Femur (tissue), 1 donor: Measurements from ENCODE around the gene PDE1C.
"Not testable (repeated sequence)": the region's sequence is repeated elsewhere in the genome, so short reads cannot be mapped to it uniquely, and the experiment has no call there.

Experiments
- DNase-seq: peaks from one replicate; pipeline ENCODE4 v3.0.0-alpha.2; 2017

Gene PDE1C

DNA sequence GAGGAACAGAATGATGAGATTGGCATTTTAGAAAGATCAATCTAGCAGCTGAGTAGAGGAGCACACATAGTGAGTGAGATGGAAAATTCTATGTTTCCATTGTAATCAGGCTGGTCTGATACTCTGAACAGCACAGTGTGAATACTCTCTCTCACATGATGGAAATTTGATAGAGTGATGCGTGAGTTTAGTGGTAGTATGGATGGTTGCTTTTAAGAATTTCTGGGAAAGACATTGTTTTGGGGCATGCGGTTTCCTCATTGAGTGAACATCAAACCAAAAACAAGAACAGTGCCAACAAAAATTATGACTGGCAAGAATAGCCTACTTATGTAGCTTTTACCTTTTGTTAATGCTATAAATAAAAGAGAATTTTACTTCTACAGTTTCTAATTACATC lies 183.2 kb downstream of the PDE1C start:
- no peak for DNase-seq

DNA sequence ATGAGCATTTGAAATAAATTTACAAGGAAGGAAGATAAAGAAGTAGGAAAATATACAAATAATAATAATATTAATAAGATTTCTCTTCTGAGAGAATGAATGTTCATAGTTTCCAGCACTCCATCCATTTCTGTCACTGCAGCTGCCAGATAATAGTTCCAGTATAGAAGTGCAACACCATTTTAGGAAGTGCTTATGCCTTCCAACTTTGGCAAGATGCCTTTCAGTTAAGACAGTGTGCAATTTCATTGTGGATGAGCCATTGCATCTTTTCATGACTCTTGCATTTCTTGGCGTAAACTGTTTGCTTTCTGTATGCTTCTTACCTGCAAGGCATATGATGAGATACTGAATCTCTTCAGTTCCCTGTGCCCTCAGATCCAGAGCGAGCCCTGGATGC lies 185.0 kb downstream of the PDE1C start:
- DNase-seq = no peak

DNA sequence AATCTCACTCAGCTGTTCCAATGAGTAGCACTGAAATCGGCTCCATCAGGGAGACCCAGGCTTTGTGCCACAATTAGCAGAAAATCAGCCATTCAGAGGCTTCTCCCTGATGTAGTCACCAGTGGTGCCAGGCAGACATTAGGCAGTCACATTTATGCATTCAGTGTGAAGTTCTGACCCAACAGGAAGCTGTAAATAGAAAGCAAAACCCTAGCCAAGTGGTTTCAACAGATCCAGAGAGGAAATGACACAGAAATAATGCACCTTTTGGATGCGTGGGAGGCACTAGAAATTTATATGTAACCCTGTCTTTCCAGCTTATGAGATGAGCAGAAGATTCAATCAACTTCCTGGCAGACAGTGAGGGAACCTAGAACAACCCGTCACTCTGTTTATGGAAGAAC lies 186.4 kb downstream of the PDE1C start:
- no peak for DNase-seq

DNA sequence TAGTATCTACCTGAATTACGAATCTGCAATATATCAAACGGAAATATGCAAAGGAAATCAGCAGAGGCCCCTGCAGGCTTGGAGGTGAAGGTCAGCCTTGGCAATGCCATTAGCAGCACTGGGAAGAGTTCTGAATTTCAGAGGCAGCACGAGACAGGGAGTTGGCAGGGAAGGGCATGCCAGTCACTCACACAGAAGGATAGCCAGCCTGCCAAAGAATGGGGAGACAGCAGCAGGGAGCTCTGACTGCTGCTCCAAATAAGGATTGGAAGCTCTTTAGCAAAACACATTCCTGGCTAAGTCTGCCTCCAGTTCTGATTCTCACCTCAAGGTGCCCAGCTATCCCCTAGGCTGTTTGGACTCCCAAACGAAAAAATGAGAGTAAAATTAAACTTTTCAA lies 188.0 kb downstream of the PDE1C start:
- no peak for DNase-seq

DNA sequence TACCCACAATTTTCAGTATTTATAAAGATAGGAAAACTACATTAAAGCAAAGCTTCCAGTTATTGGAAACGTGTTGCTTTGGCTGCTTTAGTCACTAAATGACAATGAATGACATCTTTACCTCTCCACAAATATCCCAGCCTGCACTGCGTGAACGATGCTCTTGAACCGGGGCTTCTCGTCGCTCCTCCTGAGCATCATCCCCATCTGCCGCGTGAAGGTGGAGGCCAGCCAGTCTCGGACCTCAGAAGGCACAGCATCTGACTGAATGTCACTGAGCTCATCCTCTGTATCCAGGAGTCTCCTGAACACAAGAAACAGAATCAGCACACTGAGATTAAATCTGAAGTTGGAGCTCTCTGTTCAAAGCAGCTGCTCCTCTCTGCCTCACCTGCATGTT lies 191.3 kb downstream of the PDE1C start:
- no peak for DNase-seq

DNA sequence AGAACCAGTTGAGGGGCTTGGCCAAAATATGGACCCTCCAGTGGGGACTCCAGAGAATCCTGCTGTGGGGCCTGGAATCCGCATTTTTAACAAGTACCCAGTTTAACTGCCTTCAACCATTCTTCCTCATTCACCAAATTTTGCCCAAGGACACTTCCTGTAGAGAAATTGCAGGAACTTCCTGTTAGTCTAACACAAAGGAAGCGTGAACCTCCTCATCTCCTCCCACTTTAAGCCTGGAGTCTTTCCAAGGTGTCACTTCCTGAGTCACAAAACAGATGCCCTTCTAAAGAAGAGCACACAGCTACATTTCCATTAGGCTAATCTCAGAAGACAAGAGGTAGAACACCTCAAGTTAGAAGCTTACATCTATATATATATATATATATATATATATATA lies 194.8 kb downstream of the PDE1C start:
- no peak for DNase-seq

DNA sequence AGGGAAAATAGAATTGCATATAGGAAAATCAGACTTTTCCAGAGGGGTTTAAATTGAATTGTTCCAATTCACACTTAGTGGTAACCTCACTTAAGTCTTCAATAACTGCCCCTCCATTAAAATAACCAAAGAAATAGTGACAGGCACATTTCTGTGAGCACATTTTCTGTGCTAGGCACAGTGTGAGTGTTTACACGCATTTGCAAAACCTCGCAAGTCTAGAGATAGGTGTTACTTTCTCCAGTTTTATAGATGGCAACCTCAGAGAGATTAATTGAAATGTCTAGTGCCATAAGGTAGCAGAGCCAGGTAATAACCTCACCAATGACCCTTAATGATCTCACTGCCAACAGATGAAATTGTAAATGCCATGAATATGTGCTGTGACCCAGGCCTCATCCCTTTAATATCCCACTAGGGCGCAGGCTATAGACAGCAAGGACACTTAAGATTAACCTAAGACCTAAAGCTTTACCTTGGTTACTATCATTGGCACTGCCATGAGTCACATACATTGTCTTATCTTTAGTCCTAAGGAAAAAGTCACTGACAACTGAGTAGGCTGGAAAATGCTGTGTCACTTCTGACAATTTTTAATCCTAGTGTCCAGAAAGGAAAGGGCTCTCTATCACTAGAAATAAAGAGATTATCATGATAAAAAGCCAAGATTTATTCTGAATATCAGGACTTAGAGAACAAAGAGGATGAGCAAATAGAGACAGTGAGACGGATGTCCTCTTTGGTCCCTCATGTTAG lies 195.4 kb downstream of the PDE1C start:
- DNase-seq = no peak

DNA sequence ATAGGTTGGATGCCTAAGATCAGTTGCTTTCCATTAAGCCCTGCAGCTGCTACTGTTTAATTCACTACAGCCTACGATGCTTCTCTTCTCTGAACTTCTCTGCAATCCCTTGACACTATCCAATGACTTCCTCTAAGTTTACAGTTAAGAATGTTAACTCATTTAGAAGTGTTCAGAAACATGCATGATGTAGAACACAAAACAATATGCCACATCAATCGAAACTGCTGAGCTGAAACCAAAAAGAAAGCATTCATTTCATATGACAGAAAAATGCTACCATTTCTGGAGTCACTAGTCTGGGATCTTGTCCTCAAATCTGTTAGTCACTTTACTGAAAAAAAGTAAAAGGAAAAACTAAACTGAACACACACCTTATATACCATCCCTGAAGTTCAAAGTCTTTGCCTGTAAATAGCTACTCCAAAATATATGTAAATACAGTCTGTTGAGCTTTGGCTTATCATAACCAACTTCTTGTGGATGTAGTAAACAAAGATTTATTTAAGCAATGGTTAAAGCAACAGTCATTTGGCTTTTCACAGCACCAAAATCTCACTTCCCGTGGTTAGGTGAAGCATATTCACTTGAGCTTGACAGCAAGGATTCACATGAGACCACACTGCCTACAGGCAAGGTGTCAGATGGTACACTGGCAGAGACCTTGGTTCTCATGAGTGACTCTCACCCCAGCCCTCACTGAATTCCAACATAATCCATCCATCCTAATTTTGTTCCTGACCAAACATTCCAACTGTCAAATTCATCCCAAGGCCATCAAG lies 196.2 kb downstream of the PDE1C start:
- DNase-seq = no peak

DNA sequence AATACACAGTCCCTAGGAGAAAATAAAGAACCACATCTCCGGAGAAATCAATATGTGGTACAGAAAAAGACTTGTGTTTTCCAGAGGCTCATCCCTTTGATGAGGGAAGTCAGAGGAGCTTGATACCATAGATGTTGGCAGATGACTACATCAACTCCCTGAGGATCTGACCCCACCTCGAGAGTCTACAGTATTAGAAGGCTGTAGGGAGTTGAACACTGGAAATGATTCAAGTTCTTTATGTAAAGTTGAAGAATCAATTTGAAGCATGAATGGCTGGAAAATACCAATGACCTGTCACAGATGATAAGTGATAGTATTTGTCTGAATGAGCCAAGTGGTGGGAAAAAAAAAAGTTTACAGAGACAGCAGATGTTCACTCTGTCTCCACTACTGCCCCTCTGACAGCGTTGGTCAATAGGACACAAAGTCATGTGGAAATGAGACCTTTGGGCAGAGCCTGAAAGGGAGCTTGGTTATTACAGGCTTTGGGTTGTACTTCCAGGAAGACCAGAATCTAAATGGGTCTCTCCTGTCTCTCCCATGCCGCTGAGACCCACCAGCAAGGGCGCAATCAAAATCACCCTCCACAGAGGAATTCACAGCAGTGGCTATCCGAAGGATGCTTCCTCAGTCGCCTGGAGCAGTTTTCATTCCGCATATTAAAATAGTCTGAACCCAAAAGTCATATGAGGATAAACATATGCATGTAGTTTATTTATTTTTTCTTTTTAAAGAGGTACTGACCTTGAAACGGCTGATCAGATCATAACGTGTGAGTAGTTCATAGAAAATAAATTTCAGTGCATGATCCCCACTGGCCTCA lies 197.4 kb downstream of the PDE1C start:
- DNase-seq = no peak

DNA sequence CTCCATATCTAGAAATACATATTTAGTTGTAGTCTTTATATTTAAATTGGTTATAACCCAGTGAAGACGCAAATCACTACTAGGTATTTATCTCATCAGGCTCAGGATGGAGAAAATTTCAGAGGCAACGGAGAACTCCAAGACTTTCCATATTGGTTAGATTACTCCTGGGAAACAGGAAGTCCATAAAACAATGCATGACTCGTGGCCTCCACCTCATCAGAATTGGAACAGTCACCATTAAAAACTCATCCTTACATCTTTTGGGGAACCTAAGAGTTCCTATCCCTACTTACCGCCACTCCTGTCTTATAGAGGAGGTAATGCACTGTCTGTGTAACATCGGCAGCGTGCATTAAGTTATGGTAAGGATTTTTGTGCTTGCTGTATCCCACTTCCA lies 205.6 kb downstream of the PDE1C start:
- DNase-seq = no peak

DNA sequence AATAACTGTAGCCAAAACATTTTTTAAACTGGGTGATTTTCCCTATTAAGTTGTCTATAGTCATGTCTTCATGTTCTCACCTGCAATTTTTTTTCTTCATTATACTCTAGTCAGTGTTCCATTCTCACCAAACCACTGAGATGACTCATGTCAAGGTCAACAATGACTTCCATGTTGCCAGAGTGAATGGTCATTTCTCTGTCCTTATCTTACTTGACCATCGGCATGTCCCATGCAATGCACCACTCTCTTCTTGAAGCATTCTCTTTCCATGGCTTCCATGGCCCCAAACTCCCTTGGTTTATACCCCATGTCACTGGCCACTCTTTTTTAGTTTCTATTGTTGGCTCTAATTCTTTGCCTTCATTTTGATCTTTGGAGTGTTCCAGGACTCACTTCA lies 209.3 kb downstream of the PDE1C start:
- no peak for DNase-seq

DNA sequence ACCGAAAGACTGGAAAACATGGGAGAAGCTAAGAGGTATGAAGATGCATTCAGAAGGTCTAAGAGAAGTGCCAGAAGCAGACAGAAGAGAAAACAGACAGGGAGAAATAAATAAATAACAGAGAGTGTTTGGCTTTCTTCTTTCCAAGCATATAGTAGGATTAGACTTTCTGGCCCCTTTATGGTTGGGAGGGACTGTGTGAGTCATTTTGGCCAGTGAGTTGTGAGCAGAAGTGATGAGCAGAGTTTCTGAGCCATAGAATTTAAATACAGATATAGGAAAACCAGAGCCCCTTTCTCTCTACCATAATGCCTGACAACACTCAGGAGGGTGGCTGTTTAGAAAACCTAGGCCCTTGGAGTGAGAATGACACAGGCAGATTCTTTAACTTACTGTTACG lies 212.2 kb downstream of the PDE1C start:
- DNase-seq = no peak

DNA sequence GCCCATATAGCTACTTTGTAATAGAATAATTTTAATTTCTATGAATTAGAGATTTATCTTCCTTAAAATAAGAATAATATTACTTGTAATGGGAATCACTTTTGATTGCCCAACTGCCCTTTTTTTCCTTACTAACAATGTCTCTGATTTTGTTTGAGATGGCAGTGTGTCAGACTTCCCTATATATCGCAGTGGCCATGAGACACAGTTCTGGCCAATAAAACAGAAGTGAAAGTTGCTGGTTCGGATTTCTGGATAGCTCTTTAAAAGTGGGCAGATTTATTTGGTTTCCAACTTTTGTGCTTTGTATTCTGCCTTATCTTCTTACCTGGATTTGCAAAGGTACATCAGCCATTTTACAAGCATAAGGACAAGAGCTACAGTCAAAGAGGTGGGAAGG lies 213.0 kb downstream of the PDE1C start:
- DNase-seq = no peak

DNA sequence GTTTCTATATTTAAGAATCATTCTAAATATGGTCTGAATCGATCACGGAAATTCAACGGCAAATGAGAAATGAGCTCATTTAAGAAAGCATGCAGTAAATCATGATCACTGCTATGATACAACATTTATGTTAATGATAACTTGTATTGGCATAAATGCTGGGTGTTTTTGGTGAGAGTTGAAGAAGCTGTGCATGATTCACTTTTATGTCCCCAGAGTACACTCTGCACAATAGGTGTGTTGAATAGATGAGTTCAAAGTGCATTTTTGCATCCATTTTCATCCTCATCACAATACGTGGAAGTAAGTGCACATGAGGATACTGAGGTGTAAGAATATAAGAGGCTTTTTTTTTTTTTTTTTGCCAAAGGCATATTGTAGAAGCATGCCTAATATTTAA lies 213.9 kb downstream of the PDE1C start:
- DNase-seq = no peak

DNA sequence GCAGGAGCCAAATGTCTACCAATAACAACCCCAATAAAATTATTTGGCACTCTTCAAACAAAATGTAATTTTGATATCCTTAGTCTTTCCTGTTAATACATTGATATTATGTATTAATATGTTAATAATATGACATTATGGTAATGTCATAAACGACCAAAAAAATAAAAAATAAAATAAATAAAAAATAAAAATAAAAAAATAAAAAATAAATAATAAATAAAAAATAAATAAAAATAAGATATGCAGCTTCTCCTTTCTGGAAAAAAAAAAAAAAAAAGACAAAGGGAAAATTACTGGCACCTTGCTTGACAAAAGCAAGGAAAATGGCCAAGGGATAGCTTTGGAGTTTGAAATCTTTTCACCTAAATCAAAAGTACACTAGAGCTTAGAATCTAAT lies 214.7 kb downstream of the PDE1C start:
- DNase-seq = no peak

DNA sequence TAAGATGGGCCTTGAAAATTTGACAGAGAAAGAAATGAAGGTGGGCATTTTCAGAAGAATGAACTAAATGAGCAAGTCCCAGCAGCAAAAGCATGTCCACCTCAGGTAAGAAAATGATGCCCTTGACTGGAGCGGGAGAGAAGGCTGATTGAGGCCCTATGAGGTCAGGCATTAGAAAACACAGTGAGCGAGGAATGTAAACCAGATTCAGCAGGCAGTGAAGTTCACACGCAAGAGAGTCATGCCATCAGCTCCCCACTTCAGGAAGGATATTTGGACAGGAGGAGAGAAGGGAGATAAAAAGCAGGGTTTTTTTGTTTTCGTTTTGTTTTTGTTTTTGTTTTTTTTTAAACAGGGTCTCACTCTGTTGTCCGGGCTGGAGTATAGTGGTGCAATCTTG lies 216.8 kb downstream of the PDE1C start:
- DNase-seq = no peak

DNA sequence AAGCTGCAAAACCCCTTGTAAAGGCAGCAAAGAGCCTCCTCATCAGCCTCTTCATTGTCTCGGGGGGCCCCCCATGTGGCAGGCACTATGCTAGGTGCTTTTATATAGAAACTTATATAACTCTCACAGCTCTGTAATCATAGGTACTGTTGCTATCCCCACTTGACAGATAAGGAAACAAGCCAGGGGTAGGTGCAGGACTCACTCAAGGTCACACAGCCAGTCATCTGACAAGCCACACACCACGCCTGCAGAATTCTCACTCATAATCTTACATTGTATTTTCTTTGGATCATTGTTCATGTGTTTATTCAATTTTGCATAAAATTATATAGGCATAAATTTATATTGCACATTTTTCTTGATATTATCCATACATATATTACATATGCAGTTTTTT lies 217.7 kb downstream of the PDE1C start:
- DNase-seq = no peak

DNA sequence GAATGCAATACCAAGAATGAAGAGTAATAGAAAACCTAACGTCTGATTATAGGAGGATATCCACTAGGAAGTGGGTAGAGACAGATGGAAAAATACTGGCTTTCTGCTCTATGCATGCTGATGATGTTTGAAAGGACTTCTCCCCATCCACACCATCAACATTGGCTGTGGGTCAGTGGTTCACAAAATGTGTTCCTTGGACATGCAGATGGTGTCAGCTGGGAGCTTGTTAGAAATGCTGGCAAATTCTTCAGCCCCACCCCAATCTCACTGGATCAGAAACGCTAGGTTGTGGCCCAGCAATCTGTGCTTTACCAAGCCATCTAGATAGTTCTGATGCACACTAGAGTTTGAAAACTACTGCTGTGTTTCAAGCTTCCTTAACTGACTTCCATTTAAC lies 219.1 kb downstream of the PDE1C start:
- no peak for DNase-seq

DNA sequence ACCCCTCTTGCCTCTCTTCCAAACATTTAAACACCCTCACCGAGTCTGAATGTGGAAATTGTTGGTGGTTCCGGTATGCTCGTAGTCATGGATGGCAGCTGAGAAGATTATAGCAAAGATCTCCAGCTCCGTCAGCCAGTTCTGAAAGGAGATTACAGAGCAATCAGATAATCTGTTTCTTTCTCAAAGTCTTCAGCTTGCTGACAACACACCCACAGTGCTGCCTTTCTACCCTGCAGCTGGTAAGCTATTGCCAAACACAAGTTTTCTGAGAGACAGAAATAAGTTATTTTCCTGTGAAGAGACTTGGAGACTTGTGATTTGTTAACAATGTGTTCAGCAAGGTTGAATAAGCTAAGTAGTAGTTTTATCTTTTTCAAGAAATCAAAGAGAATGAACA lies 219.6 kb downstream of the PDE1C start:
- DNase-seq = no peak

DNA sequence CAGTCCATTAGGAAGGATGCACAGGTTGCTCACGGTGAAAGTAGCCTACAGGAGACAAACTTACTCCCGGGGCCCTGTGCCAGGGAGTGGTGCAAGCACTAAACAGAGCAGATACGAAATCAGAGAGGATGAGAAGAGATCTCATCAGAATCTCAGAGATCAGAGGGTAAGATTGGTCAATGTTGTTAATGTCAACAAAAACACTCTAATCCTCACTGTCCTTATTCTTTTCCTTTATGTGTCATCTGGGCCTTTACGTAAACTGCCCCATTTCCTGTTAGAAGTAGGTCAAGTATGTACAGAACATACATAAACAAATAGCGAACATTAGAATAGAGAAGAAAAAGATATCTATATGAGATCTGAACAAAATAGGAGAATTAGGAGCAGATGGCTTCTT lies 220.1 kb downstream of the PDE1C start:
- no peak for DNase-seq

DNA sequence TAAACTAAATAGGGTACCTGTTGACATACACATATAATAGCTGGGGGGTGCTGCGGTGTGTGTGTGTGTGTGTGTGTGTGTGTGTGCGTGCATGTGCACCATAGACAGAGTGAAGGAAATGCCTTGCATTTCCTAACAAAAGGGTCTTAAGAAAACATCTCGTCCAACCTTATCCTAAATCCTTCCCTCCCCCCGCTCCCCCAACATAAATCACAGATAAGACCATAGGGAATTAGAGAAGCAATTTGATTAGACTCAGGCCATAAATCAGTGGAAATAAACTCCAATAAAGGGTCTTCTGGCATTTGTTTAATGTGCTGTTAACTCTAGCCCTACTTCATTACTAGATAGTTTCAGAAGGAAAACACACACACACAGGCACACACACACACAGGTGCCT lies 234.7 kb downstream of the PDE1C start:
- no peak for DNase-seq

DNA sequence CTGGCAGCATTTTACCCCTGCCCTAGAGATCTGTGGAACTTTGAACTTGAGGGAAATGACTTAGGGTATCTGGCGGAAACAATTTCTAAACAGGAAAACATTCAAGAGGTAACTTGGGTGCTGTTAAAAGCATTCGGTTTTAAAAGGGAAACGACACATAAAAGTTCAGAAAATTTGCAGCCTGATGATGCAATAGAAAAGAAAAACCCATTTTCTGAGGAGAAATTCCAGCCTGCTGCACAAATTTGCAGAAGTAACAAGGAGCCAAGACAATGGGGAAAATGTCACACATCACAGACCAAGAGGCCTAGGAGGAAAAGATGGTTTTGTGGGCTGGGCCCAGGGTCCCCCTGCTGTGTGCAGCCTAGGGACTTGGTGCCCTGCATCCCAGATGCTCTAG lies 236.6 kb downstream of the PDE1C start:
- not testable (repeated sequence) for DNase-seq

DNA sequence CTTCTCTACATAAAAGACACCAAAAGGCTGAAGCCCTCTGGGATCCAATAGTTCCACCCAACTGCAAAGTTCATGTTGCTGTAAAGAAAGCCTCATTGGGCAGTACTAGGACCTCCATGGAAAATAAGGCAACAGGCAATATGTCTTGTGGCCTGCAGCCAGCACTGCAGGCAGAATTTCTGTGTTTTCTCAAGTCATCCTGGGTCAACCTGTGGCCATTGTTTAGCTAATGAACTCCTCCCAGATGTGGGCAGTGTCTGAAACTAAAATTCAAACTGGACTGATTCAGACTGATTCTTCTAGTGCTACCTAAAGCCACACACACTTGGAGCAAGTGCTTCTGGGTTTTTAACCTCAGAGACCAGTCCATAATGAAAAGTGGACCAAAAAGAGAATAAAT lies 241.7 kb downstream of the PDE1C start:
- no peak for DNase-seq

DNA sequence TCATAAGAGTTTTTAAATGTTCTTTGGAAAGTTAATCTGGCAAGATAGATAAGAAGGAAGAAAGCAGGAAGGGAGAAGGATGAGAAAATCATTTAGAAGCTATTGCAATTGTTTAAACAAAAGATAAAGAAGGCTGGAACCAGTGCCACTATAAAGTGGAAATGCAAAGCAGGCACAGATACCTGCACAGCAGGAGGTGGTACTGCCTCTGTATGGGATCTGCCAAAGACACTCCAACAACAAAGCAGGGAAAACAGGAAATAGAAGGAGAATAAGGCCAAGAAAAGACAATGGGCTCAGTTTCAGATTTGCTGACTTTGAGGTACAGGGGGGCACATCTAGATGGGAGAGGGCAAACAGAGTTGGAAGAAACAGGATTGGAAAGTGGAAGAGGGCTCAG lies 244.6 kb downstream of the PDE1C start:
- DNase-seq = no peak
